ENCODE data around the gene CA10.

GRCh38 chr17:52149626-52150025 is 8.9 kb downstream of the CA10 start:
- TF ChIP-seq EZH2phosphoT487 (IDR thresholded peaks at IDR 0.05; ENCODE audit: borderline replicate concordance) (no peak), CTCF (conservative IDR thresholded peaks at IDR 0.05; ENCODE audit: low read length) (no peak)
